Measurements from ENCODE around the gene CFAP54.
A peak's percentile ranks its signal among the peaks of the same experiment; 100 is the strongest.

CFAP54 gene

DNA sequence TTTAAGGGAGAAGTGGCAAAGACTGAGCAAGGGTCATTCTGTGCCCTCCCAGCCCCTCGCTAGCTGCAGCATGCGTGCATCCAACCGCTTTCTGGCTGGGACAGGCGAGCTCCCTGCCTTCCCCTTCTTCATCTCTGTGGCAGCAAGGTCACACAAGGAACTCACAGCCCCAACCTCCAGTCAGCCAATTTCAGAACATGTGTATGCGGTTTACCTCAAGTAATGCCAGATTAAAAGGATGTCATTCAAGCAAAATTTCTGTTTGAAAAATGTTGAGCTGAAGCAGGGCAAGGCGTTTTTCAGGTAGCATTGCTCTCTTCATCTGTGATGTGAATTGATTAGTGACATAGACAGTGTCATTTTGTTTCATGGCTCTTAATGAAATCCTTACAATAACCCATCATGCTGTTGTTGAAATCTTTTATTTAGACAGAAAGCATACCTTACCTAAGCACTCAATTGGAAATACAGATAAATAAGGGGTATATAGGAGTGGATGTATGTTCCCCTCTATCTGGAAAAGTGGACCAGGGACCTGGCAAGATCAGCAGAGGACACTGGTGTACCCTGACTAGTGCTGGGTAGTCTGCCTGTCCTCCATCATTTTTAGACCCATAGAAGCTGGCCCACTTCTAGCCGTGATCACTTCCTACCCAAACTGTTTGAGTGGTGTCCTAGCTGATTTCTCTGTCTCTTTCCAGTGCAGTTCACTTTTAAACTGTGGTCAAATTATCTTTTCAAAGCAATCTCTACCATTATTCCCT lies 334.9 kb downstream of the CFAP54 start:
- DNase-seq (ENCODE audit: low spot score) = no peak

- no peak for DNase-seq (ENCODE audit: low spot score)
Observed at GRCh38 chr12:96824838-96825236, 335.5 kb downstream of the CFAP54 start.

- no peak for DNase-seq (ENCODE audit: low spot score)
Observed at GRCh38 chr12:96828169-96828789, 338.9 kb downstream of the CFAP54 start.

DNA sequence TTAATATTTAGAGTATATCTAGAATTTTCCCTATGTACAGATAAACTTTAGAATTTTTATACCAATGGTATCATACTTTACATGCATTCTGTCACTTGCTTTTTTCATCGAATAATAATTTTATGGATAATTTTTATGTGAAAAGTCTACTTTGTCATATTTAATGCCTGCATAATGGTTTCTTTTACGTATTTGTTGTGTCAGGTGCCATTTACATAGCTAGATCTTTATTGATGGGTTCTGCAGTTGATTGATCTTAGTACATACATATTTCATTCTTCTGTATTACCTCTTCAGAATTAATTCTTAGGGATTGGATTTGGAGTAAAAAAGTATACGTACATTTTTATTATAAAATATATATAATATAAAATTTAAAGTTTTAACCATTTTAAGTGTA lies 340.0 kb downstream of the CFAP54 start:
- DNase-seq (ENCODE audit: low spot score) = no peak

DNA sequence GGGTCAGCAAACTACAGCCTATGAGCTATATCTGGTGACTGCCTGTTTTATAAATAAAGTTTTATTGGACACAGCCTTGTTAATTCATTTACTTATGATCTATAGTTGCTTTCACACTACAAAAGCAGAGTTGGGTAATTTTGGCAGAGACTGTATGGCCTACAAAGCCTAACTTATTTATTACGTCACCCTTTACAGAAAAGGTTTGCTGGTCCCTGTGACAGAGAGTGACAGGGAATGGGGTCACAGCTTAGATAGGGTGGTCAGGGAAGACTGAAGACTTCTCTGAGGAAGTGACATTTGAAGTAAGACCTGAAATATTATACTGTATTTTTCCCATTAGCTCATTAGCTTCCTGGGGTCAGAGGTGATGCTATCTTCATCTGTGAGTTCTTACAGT lies 342.0 kb downstream of the CFAP54 start:
- no peak for DNase-seq (ENCODE audit: low spot score)

- no peak for DNase-seq (ENCODE audit: low spot score)
Observed at GRCh38 chr12:96846293-96846692, 356.9 kb downstream of the CFAP54 start.

DNA sequence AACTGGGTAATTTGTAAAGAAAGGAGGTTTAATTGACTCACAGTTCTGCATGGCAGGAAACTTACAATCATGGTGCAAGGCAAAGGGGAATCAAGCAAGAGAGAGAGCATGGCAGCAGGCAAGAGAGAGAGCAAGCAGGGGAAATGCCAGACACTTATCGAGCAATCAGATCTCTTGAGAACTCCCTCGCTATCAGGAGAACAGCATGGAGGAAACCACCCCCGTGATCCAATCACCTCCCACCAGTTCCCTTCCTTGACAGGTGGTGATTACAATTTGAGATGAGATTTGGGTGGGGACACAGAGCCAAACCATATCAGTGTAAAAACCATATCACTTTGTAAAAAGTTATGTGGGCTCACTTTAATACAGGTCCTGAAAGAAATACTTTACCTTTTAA lies 361.3 kb downstream of the CFAP54 start:
- no peak for DNase-seq (ENCODE audit: low spot score)

- DNase-seq (ENCODE audit: low spot score) = no peak
Observed at GRCh38 chr12:96858162-96858561, 368.8 kb downstream of the CFAP54 start.

- DNase-seq (ENCODE audit: low spot score) = no peak
Observed at GRCh38 chr12:96861656-96862055, 372.3 kb downstream of the CFAP54 start.

- no peak for DNase-seq (ENCODE audit: low spot score)
Observed at GRCh38 chr12:96862326-96862725, 372.9 kb downstream of the CFAP54 start.

DNA sequence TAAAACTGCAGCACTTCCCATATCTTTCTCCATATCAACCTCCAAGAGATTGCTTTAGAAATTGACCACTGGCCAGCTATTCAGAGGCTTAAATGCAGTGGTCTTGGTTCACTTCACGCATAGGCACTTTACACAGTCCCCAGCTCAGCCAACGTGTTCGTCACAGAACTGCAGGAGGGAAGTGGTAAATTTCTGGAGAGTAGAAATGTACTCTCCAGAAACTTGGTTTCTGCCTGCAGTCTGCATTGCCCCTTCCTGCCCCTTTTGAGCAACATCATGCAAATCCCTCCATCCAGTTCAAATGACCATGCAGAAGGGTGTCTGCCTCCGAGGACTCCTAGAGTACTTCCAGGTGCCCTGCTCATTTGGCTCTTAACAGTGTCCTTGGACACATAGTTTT lies 375.0 kb downstream of the CFAP54 start:
- DNase-seq (ENCODE audit: low spot score) = no peak

DNA sequence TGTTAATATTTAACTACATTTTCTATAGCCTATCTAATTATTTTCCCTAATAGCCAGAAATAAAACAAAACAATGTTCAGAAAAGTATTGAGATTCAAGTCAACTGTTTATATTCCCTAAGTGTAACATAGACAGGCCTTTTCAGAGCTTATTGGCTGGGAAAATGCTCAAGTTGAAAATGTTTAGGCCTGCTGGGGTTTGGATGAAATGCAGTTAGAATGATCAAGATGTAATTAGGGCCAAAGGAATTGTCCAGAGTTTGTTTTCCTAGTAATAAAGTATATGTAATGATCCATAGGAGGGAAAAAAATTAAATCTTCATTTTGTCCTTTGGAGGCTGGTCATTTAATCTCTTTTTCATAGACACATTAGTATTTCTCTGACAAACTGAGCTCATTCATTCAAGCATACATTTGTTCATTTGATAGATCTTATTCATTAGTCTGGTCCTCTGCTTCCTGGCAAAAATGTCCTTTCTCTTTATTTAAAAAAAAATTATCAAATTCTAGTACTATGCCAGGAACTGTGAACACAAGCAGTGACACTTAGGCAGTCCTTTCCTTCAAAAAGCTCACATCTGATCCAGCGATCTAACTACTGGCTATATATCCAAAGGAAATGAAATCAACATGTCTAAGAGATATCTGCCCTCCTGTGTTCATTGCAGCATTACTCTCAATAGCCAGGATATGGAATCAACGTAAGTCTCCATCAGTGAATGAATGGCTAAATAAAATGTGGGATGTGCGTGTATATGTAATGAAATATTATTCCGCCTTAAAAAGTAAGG lies 377.6 kb downstream of the CFAP54 start:
- no peak for DNase-seq (ENCODE audit: low spot score)

DNA sequence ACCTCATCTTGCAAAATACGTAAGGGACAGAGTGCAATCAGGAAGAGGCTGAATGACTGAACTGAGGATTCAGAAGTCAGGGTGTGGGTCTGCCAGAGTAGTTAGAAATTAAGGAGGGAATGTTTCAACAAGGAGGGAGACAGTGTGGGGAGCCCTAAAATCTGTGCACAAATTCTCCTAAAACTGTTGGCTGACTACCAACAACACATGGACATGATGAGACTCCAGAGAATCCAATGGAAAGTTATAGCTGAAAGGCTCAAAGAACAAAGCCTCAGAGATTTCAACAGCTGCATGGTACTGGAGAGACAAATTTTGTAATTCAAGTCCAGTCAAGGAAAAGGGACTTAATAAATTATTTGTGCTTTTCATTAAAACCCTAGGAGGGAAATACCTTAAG lies 381.6 kb downstream of the CFAP54 start:
- no peak for DNase-seq (ENCODE audit: low spot score)

DNA sequence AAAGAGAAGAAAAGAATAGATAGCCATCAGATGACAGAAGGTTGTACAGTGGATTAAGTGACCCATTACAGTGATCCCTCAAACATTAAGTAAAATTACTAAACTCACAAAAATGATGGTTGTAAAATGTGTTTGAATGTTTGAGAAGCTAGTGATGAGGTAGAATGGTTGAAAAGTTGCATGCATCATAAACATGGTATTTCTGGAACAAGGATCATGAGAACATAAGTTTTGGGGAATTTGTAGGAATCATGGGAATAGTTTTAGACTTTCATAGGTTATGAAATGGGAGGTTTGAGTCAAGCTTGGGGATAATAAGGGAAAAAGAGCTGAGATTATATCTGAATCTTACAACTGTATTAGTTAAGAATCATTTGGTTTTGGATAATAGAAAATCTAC lies 383.6 kb downstream of the CFAP54 start:
- DNase-seq (ENCODE audit: low spot score) = no peak

DNA sequence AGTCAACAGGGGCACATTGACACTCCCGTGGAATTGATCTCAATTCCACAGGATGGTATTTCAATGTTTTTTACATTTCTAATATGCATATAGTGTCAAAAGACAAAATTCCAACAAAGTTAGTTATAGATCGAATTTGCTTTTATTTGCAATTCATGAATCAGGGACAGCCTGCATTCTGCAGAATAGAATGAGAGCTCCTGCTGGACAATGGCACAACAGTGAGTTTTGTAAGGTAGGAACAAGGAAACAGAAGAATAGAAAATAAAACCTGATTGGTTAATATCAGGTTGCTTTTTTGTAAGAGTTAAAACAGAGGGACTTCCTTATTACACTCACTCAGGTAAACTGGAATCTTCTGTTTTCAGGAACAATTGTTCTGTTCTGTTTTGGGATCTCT lies 384.8 kb downstream of the CFAP54 start:
- no peak for DNase-seq (ENCODE audit: low spot score)

- peak; percentile 79 for DNase-seq (ENCODE audit: low spot score)
Observed at GRCh38 chr12:96876966-96877365, 387.6 kb downstream of the CFAP54 start.

- no peak for DNase-seq (ENCODE audit: low spot score)
Observed at GRCh38 chr12:96878704-96879103, 389.3 kb downstream of the CFAP54 start.

- DNase-seq (ENCODE audit: low spot score) = no peak
Observed at GRCh38 chr12:96879301-96879700, 389.9 kb downstream of the CFAP54 start.

- DNase-seq (ENCODE audit: low spot score) = no peak
Observed at GRCh38 chr12:96880220-96880619, 390.8 kb downstream of the CFAP54 start.

- no peak for DNase-seq (ENCODE audit: low spot score)
Observed at GRCh38 chr12:96881608-96882007, 392.2 kb downstream of the CFAP54 start.

DNA sequence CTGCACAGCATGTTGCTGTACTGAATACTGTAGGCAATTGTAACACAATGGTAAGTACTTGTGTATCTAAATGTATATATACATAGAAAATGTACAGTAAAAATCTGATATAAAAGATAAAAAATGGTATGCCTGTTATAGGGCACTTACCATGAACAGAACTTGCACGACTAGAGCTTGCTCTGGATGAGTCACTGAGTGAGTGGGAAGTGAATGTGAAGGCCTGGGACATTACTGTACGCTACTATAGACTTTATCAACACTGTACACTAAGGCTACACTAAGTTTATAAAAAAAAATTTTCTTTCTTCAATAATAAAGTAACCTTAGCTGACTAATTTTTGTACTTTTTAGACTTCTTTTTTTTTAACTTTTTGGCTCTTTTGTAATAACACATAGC lies 393.5 kb downstream of the CFAP54 start:
- DNase-seq (ENCODE audit: low spot score) = peak; percentile 80

- DNase-seq (ENCODE audit: low spot score) = no peak
Observed at GRCh38 chr12:96883571-96883970, 394.2 kb downstream of the CFAP54 start.

DNA sequence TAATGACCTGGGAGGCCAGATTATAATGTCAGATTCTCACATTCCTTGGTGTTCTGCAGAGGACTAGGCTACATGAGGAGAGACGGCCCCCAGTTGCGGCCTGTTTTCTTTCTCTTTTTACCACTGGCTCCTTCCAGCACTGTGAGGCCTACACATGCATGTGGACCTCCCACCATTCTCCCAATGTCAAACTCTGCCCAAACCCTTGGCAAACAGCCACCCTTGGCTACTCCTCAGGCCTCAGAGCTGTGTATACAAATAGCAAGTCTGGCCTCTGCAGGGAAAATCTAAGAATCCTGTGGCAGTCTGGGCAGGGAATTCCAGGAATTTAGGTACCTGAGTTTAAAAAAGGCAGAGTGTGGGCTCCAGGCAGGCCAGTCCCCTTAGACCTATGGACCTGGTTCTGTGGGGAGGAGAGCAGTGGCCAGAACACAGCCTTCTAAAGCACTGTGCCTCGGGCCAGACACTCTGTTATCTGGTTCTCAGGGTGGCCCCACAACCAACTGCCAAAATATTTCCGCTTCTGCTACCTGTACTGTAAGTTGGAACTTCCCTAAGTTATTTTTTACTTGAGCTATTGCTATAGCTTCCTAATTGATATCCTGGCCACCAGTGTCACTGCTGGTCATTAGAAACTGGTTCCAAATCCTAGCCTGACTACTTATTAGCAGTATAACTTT lies 397.8 kb downstream of the CFAP54 start:
- DNase-seq (ENCODE audit: low spot score) = no peak

Measured in RKO (cell line).